Effector memory CD8-positive, alpha-beta T cell (primary cell): ENCODE data around the gene FAM13C.

Experiments used
- ATAC-seq: fragments of 150-1000 bp; cut with Tn5 transposase; replicated peaks from 2 replicates; pipeline ENCODE4 v1.10.0; 2021; ENCODE audit warnings: mild to moderate bottlenecking, moderate library complexity
- DNase-seq, 3 experiments: peaks; one replicate each; pipeline ENCODE4 v3.0.0; 2021
- H3K27ac Mint-ChIP-seq, 2 donors: one replicate each; pipeline ENCODE4 v1.8.0; 2022; ENCODE audit warnings: mild to moderate bottlenecking in 2 of 2, mixed read lengths in 2 of 2, moderate library complexity in 2 of 2
- H3K27me3 Mint-ChIP-seq, 2 donors: one replicate each; pipeline ENCODE4 v1.8.0; 2022; ENCODE audit warnings: mixed read lengths in 2 of 2
- H3K36me3 Mint-ChIP-seq: one replicate; pipeline ENCODE4 v1.8.0; 2022; ENCODE audit warnings: mild to moderate bottlenecking, moderate library complexity, mixed read lengths; ENCODE audit not compliant: insufficient read depth
- H3K4me1 Mint-ChIP-seq, 2 donors: one replicate each; pipeline ENCODE4 v1.8.0; 2022; ENCODE audit warnings: low read depth in 2 of 2, mixed read lengths in 2 of 2
- H3K4me3 Mint-ChIP-seq, 2 donors: one replicate each; pipeline ENCODE4 v1.8.0; 2022; ENCODE audit warnings: mild to moderate bottlenecking in 2 of 2, mixed read lengths in 2 of 2, moderate library complexity in 2 of 2
- H3K9me3 Mint-ChIP-seq, 2 donors: one replicate each; pipeline ENCODE4 v1.8.0; 2022; ENCODE audit warnings: mixed read lengths in 2 of 2

FAM13C gene

DNA sequence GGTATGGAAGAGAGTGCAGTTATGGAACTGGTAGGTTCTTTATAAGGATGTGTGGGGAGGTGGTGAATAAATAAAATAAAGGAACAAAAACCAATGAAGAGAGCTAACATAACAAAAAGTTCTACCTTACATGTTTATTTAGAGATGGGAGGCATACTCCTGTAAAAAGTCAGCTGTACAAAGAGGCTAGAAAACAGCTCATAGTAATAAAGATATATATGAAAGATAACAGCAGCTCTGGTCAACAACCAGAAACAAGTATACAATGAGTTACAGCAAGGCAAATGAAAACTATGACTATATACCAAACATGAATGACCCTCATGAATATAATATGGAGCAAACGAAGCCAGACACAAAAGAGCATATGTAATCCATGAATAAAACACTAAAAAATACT is 62.0 kb downstream of the FAM13C start:
- DNase-seq (no peak), ATAC-seq (no peak)
- no peaks in the 10 kb centered on the region for H3K36me3 Mint-ChIP-seq
- no peaks in the 10 kb centered on the region for H3K27me3 Mint-ChIP-seq
- H3K4me1 Mint-ChIP-seq: no peaks in the 10 kb centered on the region
- no peak overlapping the region for H3K27ac Mint-ChIP-seq
- peaks cover 0 to 2% of the 10 kb centered on the region in 2 donors for H3K9me3 Mint-ChIP-seq
- no peak overlapping the region for H3K4me3 Mint-ChIP-seq

DNA sequence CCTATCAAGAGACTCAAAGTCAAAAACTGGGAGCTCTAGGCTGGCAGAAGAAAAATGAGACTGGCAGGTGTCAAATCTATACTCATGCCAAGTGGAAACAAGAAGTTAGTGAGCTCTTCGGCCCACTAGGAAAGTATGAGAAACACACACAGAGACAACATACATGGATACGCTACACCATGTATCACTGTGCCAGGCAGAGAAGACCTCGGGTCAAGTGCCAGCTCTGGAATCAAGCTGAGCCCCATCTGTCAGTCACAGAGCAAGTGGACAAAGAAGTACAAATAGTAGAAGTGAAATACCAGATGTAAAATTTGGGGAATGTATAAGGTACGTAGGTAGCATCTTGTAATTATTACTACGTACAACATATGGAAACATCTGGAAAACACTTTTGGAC is 62.4 kb downstream of the FAM13C start:
- Mint-ChIP-seq H3K9me3 (peaks cover 0 to 2% of the 10 kb centered on the region in 2 donors), H3K4me1 (no peaks in the 10 kb centered on the region), H3K36me3 (no peaks in the 10 kb centered on the region), H3K4me3 (no peak overlapping the region), H3K27ac (no peak overlapping the region), H3K27me3 (no peaks in the 10 kb centered on the region)
- ATAC-seq (no peak), DNase-seq (no peak)

DNA sequence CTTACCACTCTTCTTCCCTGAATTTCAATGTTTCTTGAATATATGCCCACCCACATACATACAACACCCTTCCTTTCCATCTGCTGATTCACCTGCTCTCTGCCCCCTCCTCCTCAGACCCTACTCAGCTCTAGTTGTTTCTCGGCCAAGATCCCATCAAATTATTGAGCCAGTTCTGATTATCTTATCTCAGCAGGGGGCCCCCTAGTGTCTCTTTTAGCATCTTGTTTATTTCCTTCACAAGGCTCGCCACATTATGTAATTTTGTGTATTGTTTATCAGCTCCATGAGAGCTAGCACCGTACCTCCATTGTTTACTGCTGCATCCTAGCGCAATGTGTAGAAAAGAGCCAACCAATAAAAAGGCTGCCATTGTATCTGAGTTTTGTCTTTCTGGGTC is 71.9 kb downstream of the FAM13C start:
- no peak for ATAC-seq

DNA sequence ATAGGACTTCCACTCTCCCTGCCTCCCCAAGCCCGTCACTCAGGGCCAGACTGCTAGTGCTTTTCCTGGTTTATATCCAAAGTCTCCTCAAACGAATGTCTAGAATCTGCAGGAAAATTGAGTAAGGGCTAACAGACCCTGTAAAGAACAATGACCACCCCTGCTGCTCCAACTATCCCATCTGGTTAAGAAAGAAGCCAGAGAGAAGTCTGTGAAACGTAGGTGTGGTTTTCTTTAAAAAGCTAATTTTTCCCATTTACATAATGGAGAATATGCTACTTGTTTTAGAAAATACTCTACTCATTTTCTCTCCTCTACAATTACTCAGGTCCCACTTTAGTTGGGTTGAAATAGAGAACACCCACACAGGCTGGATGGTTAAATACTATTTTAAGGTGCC is 72.5 kb downstream of the FAM13C start:
- no peak for ATAC-seq
- Mint-ChIP-seq H3K4me1 (no peaks in the 10 kb centered on the region), H3K9me3 (peaks cover 3 to 6% of the 10 kb centered on the region in 2 donors), H3K27ac (no peak overlapping the region), H3K27me3 (no peaks in the 10 kb centered on the region), H3K36me3 (no peaks in the 10 kb centered on the region), H3K4me3 (no peak overlapping the region)
- no peak for DNase-seq

More for the DNA sequence above, 71.9 kb downstream of the FAM13C start:
- no peaks in the 10 kb centered on the region for H3K27me3 Mint-ChIP-seq
- peaks cover 0 to 5% of the 10 kb centered on the region in 2 donors for H3K9me3 Mint-ChIP-seq
- DNase-seq: no peak
- H3K27ac Mint-ChIP-seq: no peak overlapping the region
- no peak overlapping the region for H3K4me3 Mint-ChIP-seq
- H3K36me3 Mint-ChIP-seq: no peaks in the 10 kb centered on the region
- H3K4me1 Mint-ChIP-seq: no peaks in the 10 kb centered on the region

DNA sequence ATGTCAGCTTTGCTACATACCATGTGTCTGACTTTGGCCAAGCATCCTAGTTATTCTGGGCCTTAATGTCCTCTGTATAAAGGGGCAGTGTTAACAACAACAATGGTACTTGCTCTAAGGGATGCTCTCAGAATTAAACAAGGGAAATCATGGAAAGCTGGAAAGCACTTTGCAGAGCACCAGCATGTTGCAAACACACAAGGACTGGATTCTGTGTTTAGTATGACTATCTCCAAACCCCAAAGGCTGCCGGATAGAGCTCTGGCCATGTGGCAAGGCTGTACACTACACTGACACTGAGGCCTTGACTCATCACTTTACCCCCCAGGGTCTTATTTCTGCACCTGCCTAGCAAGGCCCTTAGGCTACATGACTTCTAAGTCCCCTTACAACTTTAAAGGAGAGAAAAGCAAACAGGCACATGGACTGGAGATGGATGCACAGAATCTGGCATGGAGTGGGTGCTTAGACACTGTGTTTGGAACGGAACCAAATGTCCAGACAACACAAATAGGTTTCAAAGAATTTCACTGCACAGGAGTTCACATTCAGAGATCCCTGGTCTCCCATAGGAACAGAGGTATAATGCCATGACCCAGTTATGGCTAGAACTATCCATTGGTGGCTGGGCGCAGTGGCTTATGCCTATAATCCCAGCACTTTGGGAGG is 74.6 kb downstream of the FAM13C start:
- peaks cover 11 to 12% of the 10 kb centered on the region in 2 donors for H3K9me3 Mint-ChIP-seq
- H3K4me1 Mint-ChIP-seq: no peaks in the 10 kb centered on the region
- H3K27ac Mint-ChIP-seq: no peak overlapping the region
- no peaks in the 10 kb centered on the region for H3K27me3 Mint-ChIP-seq
- DNase-seq: no peak
- no peaks in the 10 kb centered on the region for H3K36me3 Mint-ChIP-seq
- no peak for ATAC-seq
- no peak overlapping the region for H3K4me3 Mint-ChIP-seq

DNA sequence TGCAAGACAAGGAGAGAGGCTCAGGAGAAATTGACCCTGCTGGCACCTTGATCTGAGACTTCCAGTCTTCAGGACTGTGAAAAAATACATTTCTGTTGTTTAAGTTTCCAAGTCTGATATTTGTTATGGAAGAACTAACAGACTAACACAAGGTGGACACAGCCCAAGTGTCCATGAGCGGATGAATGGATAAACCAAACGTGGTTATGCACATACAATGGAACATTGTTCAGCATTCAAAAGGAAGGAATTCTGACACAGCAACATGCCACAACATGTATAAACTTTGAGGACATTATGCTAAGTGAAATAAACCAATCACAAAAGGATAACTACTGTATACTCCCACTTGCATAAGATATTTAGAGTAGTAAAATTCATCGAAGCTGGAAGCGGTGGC is 76.5 kb downstream of the FAM13C start:
- Mint-ChIP-seq H3K27ac (no peak overlapping the region), H3K4me1 (no peaks in the 10 kb centered on the region), H3K27me3 (no peaks in the 10 kb centered on the region), H3K36me3 (no peaks in the 10 kb centered on the region), H3K9me3 (peaks cover 11 to 12% of the 10 kb centered on the region in 2 donors), H3K4me3 (no peak overlapping the region)
- ATAC-seq: no peak
- DNase-seq: no peak

DNA sequence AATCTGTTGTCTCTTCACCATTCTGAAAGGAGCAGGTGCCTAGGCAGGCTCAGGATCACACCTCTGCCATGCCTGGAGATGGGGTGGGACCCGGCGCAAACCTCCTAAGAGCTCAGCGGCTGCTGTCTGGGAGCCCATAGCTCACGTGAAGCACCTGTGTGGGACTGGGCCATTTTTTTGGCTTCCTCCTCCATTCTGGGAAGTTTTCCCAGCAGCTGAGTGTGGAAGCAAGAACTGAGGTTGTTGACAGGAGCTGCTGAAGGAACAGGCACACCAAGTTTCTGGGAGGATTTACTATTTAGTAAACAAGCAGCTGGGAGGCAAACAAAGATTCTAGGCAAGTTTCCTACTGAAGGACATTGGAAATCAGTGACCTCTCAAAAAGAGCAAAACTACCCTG is 77.3 kb downstream of the FAM13C start:
- H3K27ac Mint-ChIP-seq: no peak overlapping the region
- H3K4me3 Mint-ChIP-seq: no peak overlapping the region
- no peaks in the 10 kb centered on the region for H3K4me1 Mint-ChIP-seq
- no peaks in the 10 kb centered on the region for H3K36me3 Mint-ChIP-seq
- H3K27me3 Mint-ChIP-seq: no peaks in the 10 kb centered on the region
- H3K9me3 Mint-ChIP-seq: peaks cover 11% of the 10 kb centered on the region in 2 donors
- ATAC-seq (no peak), DNase-seq (no peak)

DNA sequence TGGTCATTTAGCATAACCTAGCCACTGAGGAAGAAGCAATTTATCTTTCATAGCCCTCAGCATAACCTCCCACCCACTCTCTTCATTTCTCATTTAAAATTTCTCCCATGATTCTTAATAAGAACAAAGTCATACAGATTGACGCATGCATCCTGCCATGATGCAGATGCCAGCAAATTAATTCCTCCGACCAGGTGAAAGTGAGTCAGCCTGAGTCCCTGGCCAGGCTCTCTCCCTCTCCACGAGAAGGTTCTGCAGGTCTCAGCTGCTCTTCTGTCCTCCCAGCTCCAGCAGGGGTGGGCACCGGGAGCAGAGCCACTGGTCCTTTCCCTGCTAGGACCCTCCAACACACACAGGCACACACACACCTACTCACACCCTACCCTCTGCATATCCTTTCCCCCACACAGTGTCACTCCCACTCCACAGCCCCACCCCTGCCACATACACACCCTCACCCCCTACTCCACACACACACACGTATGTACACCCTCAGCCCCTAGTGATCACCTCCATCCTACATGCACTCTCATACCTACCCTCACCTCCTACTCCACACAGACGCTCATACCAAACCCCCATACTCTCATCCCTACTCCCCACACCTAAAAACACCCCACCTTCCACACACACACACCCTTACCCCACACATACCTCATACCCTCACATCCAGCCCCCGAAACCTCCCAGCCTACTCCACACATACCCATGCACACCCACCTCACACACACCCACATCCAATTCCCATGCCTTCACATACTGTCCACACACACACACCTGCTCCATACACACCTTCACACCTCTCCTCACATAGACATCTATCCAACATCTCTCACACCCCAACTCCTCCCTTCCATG is 78.0 kb downstream of the FAM13C start:
- H3K27me3 Mint-ChIP-seq: no peaks in the 10 kb centered on the region
- H3K4me1 Mint-ChIP-seq: no peaks in the 10 kb centered on the region
- peaks cover 11% of the 10 kb centered on the region in 2 donors for H3K9me3 Mint-ChIP-seq

DNA sequence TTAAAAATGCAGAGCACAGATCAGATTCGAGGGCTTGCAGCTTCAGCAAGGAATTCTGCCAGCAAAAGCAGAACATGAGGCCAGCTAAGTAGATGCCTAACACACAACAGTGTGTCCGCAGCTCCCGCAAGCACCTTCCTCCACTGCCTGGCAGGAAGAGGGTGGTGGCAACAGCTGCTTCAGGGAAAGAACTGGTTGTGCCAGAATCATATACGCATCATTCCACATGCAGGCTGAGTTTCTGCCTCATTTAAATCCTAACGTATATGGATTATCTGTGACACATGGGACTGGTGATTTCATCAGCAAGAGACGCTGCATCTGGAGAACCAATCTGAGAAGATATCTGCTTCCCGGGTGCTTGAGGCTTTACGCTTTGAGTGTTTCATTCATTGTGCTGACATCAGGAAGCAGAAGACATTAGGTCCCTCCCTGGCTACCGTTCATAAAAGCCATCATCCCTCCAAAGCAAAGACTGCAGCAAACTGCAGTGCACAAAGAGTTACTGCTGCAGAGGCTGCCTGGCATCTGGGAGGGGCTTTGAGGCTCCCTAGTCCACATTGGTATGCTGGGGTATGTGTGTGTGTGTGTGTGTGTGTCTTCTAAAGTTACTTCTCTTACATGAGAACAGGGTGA is 78.8 kb downstream of the FAM13C start:
- no peaks in the 10 kb centered on the region for H3K27me3 Mint-ChIP-seq
- H3K4me1 Mint-ChIP-seq: no peaks in the 10 kb centered on the region
- no peak for DNase-seq
- no peaks in the 10 kb centered on the region for H3K36me3 Mint-ChIP-seq
- H3K4me3 Mint-ChIP-seq: no peak overlapping the region
- H3K9me3 Mint-ChIP-seq: peaks cover 11% of the 10 kb centered on the region in 2 donors
- H3K27ac Mint-ChIP-seq: no peak overlapping the region
- ATAC-seq: no peak

More for the DNA sequence above, 78.0 kb downstream of the FAM13C start:
- no peak for ATAC-seq
- Mint-ChIP-seq H3K27ac (no peak overlapping the region), H3K36me3 (no peaks in the 10 kb centered on the region), H3K4me3 (no peak overlapping the region)
- no peak for DNase-seq

DNA sequence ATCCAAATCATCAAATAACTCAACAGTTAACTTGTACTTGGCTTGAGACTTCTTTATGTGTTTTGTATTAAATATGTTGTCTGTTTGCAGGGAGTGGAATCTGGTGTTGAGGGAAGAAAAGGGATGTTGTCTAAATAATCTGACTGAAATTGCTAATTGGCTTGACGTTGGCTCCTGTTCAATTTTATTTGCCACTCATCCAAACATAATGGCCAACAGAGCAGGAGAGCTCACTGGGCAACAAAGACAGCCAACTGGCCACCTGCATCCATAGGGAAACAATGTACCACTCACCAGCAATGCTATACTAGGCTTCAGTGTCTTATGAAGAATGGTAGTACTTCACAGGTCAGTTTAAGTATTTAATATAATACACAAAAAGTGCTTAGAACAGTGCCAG is 80.5 kb downstream of the FAM13C start:
- ATAC-seq: no peak
- no peaks in the 10 kb centered on the region for H3K27me3 Mint-ChIP-seq
- H3K27ac Mint-ChIP-seq: no peak overlapping the region

DNA sequence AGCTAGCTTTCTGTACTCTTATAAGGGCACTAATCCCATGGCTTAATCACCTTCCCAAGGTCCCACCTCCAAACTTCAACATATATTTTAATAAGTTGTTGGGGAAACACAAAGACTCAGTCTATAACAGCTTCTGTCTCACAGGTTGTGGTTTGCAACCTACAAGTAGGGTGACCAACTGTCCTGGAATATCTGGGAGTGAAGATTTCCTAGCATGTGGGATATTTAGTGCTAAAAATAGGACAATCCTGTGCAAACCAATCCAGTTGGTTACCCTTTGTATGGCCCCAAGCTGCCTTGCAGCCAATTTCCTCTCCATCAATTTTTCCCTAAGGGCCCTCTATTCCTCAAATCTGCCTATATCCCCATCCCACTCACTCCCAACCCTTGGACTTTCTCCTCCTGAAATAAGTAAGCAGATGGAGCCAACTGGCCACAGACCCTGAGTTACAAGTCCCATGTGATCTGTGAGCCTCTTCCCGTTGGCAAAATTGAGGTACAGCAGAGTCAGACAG is 82.3 kb downstream of the FAM13C start:
- Mint-ChIP-seq H3K4me1 (no peaks in the 10 kb centered on the region), H3K4me3 (no peak overlapping the region), H3K27me3 (no peaks in the 10 kb centered on the region), H3K36me3 (no peaks in the 10 kb centered on the region), H3K9me3 (peaks cover 9 to 10% of the 10 kb centered on the region in 2 donors), H3K27ac (no peak overlapping the region)
- ATAC-seq: no peak
- no peak for DNase-seq

More for the DNA sequence above, 80.5 kb downstream of the FAM13C start:
- Mint-ChIP-seq H3K9me3 (peaks cover 9 to 11% of the 10 kb centered on the region in 2 donors), H3K36me3 (no peaks in the 10 kb centered on the region), H3K4me1 (no peaks in the 10 kb centered on the region), H3K4me3 (no peak overlapping the region)
- DNase-seq: no peak

DNA sequence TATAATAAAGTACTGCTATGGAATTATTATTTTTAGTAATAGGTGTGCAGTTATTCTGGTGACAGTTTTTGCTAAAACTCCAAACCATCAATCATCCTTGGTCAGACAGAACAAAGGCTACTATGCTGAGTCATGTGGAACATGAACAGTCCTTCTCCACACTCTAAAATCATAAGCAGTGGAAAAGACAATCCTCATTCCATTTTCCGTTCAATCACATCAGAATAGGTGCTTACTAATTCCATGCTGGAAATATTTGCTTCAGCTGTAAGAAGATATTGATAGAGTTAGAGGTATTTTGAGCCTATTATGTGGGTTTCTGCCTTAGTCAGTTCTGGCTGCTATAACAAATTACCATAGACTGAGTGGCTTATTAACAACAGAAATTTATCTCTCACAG is 82.9 kb downstream of the FAM13C start:
- ATAC-seq: no peak
- DNase-seq: no peak
- Mint-ChIP-seq H3K27me3 (no peaks in the 10 kb centered on the region), H3K4me1 (no peaks in the 10 kb centered on the region), H3K36me3 (no peaks in the 10 kb centered on the region), H3K9me3 (peaks cover 5 to 6% of the 10 kb centered on the region in 2 donors), H3K27ac (no peak overlapping the region), H3K4me3 (no peak overlapping the region)

DNA sequence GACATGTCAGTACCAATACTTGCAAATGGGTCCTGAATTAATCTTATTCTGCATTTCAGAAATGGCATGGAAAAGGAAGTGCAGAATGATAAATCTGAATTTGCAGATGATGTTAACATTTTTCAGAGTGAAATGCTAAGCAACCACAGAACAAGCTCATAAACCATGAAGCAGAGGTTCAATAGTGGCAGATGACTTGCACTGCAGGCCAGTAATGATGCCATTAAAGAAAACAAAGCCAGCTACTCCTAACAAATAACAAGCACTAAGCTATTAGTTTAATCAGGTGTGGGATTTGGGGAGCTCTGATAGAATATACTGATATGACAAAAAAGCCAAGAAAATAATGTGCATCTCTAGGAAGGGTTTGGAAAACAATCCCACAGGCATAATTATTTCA is 85.4 kb downstream of the FAM13C start:
- Mint-ChIP-seq H3K4me3 (no peak overlapping the region), H3K36me3 (no peaks in the 10 kb centered on the region), H3K4me1 (no peaks in the 10 kb centered on the region), H3K27me3 (no peaks in the 10 kb centered on the region), H3K27ac (no peak overlapping the region), H3K9me3 (peaks cover 0 to 4% of the 10 kb centered on the region in 2 donors)
- no peak for DNase-seq
- ATAC-seq: no peak
